ENCODE measurements around the gene FBXW5. TPM values are rescaled to one million over a fixed set of nuclear protein-coding genes. Genes with fewer than 3 reads are reported as not detected.

The FBXW5 gene
- total and polyA plus RNA-seq, 2 experiments from 2014 or later: 27.0 to 111 TPM

DNA sequence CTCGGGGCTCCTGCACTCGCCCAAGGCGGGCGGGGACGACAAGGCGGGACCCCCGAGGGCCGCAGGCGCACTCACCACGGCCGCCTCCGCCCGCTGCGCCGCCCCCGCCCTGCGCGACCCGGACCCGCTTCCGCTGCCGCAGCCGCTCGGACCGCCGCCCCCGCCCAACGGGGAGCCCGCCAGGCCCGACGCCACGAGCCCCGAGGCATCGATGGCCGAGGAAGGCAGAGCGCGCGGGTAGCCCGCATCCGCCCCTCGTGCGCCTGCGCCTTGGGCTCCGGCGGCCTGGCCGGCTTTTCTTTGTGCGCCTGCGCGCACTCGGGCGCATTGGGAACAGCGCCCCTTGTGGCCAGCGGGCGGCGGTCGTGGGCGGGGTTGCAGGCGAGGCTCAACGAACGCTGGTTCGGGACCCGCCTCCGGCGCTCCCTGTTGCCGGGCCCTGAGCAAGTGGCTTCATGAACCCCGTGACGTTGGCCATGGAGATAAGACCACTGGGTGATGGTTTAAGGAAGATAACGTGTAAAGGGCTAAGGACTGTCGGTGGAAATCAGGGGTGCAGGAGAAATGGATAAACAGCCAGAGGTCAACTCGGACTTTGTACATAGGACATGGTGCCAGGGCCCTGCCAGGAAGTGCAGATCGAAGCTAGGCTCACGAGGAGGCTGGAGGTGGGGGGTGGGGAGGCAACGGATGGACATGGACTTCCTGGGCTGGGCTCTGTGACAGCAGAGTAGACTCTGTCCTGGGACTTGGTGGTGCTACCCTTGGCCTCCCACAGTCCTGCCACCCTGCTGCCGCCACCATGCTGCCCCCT lies at the start of gene FBXW5, which contains the start of gene C8G (continued):
- TF ChIP-seq ZNF331 (CRISPR knock-in tag; IDR thresholded peaks at IDR 0.05; ENCODE audit: low read depth): no peak
- TF ChIP-seq CREB1 (CRISPR knock-in tag; IDR thresholded peaks at IDR 0.05; ENCODE audit: low read depth): peak; percentile 39; the same call in 1 of the 2 replicates
- no peak; the same call in 1 of the 2 replicates for TF ChIP-seq ZNF114 (CRISPR knock-in tag; IDR thresholded peaks at IDR 0.05)
- no peak for TF ChIP-seq NANOG (IDR thresholded peaks at IDR 0.05; ENCODE audit: borderline replicate concordance)

DNA sequence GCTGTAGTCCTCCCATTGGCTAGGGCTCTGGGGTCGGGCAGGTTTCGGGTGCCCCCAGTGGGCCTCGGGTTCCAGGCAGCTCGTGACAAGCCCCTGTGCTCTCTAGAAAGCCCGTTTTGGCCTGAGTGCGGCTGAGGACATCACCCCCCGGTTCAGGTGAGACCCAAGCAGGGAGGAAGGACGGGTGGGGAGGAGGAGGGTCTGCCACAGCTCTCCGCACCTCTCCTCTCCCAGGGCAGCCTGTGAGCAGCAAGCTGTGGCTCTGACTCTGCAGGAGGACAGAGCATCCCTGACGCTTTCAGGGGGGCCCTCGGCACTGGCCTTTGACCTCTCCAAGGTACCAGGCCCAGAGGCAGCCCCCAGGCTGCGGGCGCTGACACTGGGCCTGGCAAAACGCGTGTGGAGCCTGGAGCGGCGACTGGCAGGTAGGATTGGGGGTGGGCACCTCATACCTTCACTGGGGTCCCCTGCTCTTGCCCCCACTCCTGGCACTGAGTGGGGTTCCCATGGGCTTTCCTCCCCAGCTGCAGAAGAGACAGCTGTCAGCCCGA lies 48.4 kb upstream of the FBXW5 start:
- ATAC-seq (no peak), DNase-seq (ENCODE audit: low spot score) (no peak)
- Histone ChIP-seq H3K4me1 (ENCODE audit: insufficient read depth) (peaks cover 6% of the 10 kb centered on the region; the same call in 1 of the 2 replicates), H3K36me3 (ENCODE audit: insufficient read depth) (no peaks in the 10 kb centered on the region), H4K20me1 (replicated peaks; ENCODE audit: insufficient read depth) (no peaks in the 10 kb centered on the region), H3K27ac (ENCODE audit: low read depth) (no peak overlapping the region), H3K27me3 (ENCODE audit: insufficient read depth) (peaks cover 49% of the 10 kb centered on the region), H3K79me2 (replicated peaks; ENCODE audit: insufficient read depth) (no peaks in the 10 kb centered on the region), H3F3A (replicated peaks; ENCODE audit: low read depth) (no peaks in the 10 kb centered on the region), H3K9me2 (ENCODE audit: insufficient read depth) (no peaks in the 10 kb centered on the region), H2AFZ (no peak overlapping the region), H3K4me3 (peak overlapping the region; percentile 86), H3K4me2 (peak overlapping the region; percentile 88)
- peaks cover 3% of the 10 kb centered on the region for H3K4me1 Mint-ChIP-seq
- peak overlapping the region; percentile 80 for H3K4me3 Mint-ChIP-seq
- H3K27ac Mint-ChIP-seq: no peak overlapping the region
- no peaks in the 10 kb centered on the region; the same call in 2 of the 3 replicates for H3K36me3 Mint-ChIP-seq (ENCODE audit: low read depth)
- peaks cover 30% of the 10 kb centered on the region for H3K27me3 Mint-ChIP-seq (ENCODE audit: insufficient read depth, low read depth, poor library complexity)
- peaks cover 10% of the 10 kb centered on the region for H3K9me3 Mint-ChIP-seq
- TF ChIP-seq POLR2AphosphoS5 (IDR thresholded peaks at IDR 0.05; ENCODE audit: low read depth) (no peak), EZH2 (IDR thresholded peaks at IDR 0.05; ENCODE audit: low read depth, unreplicated experiment) (no peak), NANOG (IDR thresholded peaks at IDR 0.05; ENCODE audit: borderline replicate concordance) (no peak), STAT1 (IDR thresholded peaks at IDR 0.05; ENCODE audit: unreplicated experiment) (no peak), CREB1 (CRISPR knock-in tag; IDR thresholded peaks at IDR 0.05; ENCODE audit: low read depth) (no peak), ZNF114 (CRISPR knock-in tag; IDR thresholded peaks at IDR 0.05) (no peak), EZH2phosphoT487 (IDR thresholded peaks at IDR 0.05; ENCODE audit: unreplicated experiment) (no peak)
- TF ChIP-seq, protein P1, sequence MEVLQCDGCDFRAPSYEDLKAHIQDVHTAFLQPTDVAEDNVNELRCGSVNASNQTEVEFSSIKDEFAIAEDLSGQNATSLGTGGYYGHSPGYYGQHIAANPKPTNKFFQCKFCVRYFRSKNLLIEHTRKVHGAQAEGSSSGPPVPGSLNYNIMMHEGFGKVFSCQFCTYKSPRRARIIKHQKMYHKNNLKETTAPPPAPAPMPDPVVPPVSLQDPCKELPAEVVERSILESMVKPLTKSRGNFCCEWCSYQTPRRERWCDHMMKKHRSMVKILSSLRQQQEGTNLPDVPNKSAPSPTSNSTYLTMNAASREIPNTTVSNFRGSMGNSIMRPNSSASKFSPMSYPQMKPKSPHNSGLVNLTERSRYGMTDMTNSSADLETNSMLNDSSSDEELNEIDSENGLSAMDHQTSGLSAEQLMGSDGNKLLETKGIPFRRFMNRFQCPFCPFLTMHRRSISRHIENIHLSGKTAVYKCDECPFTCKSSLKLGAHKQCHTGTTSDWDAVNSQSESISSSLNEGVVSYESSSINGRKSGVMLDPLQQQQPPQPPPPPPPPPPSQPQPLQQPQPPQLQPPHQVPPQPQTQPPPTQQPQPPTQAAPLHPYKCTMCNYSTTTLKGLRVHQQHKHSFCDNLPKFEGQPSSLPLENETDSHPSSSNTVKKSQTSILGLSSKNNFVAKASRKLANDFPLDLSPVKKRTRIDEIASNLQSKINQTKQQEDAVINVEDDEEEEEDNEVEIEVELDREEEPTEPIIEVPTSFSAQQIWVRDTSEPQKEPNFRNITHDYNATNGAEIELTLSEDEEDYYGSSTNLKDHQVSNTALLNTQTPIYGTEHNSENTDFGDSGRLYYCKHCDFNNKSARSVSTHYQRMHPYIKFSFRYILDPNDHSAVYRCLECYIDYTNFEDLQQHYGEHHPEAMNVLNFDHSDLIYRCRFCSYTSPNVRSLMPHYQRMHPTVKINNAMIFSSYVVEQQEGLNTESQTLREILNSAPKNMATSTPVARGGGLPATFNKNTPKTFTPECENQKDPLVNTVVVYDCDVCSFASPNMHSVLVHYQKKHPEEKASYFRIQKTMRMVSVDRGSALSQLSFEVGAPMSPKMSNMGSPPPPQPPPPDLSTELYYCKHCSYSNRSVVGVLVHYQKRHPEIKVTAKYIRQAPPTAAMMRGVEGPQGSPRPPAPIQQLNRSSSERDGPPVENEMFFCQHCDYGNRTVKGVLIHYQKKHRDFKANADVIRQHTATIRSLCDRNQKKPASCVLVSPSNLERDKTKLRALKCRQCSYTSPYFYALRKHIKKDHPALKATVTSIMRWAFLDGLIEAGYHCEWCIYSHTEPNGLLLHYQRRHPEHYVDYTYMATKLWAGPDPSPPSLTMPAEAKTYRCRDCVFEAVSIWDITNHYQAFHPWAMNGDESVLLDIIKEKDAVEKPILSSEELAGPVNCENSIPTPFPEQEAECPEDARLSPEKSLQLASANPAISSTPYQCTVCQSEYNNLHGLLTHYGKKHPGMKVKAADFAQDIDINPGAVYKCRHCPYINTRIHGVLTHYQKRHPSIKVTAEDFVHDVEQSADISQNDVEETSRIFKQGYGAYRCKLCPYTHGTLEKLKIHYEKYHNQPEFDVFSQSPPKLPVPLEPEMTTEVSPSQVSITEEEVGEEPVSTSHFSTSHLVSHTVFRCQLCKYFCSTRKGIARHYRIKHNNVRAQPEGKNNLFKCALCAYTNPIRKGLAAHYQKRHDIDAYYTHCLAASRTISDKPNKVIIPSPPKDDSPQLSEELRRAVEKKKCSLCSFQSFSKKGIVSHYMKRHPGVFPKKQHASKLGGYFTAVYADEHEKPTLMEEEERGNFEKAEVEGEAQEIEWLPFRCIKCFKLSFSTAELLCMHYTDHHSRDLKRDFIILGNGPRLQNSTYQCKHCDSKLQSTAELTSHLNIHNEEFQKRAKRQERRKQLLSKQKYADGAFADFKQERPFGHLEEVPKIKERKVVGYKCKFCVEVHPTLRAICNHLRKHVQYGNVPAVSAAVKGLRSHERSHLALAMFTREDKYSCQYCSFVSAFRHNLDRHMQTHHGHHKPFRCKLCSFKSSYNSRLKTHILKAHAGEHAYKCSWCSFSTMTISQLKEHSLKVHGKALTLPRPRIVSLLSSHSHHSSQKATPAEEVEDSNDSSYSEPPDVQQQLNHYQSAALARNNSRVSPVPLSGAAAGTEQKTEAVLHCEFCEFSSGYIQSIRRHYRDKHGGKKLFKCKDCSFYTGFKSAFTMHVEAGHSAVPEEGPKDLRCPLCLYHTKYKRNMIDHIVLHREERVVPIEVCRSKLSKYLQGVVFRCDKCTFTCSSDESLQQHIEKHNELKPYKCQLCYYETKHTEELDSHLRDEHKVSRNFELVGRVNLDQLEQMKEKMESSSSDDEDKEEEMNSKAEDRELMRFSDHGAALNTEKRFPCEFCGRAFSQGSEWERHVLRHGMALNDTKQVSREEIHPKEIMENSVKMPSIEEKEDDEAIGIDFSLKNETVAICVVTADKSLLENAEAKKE (CRISPR knock-in tag; IDR thresholded peaks at IDR 0.05): no peak
- TF ChIP-seq, protein P2, sequence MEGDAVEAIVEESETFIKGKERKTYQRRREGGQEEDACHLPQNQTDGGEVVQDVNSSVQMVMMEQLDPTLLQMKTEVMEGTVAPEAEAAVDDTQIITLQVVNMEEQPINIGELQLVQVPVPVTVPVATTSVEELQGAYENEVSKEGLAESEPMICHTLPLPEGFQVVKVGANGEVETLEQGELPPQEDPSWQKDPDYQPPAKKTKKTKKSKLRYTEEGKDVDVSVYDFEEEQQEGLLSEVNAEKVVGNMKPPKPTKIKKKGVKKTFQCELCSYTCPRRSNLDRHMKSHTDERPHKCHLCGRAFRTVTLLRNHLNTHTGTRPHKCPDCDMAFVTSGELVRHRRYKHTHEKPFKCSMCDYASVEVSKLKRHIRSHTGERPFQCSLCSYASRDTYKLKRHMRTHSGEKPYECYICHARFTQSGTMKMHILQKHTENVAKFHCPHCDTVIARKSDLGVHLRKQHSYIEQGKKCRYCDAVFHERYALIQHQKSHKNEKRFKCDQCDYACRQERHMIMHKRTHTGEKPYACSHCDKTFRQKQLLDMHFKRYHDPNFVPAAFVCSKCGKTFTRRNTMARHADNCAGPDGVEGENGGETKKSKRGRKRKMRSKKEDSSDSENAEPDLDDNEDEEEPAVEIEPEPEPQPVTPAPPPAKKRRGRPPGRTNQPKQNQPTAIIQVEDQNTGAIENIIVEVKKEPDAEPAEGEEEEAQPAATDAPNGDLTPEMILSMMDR (conservative IDR thresholded peaks at IDR 0.05; ENCODE audit: low read depth in 2 of 2): no peak
- TF ChIP-seq, protein P3, sequence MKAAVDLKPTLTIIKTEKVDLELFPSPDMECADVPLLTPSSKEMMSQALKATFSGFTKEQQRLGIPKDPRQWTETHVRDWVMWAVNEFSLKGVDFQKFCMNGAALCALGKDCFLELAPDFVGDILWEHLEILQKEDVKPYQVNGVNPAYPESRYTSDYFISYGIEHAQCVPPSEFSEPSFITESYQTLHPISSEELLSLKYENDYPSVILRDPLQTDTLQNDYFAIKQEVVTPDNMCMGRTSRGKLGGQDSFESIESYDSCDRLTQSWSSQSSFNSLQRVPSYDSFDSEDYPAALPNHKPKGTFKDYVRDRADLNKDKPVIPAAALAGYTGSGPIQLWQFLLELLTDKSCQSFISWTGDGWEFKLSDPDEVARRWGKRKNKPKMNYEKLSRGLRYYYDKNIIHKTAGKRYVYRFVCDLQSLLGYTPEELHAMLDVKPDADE (IDR thresholded peaks at IDR 0.05): no peak
